ENCODE data around the gene XBP1. TPM values are rescaled to one million over a fixed set of nuclear protein-coding genes. Genes with fewer than 3 reads are reported as not detected.
"Not testable (repeated sequence)": the region's sequence is repeated elsewhere in the genome, so short reads cannot be mapped to it uniquely, and the experiment has no call there.

XBP1 gene
- total and polyA plus RNA-seq, 9 donors, result 56.2 to 88.6 (median 67.0) TPM

DNA sequence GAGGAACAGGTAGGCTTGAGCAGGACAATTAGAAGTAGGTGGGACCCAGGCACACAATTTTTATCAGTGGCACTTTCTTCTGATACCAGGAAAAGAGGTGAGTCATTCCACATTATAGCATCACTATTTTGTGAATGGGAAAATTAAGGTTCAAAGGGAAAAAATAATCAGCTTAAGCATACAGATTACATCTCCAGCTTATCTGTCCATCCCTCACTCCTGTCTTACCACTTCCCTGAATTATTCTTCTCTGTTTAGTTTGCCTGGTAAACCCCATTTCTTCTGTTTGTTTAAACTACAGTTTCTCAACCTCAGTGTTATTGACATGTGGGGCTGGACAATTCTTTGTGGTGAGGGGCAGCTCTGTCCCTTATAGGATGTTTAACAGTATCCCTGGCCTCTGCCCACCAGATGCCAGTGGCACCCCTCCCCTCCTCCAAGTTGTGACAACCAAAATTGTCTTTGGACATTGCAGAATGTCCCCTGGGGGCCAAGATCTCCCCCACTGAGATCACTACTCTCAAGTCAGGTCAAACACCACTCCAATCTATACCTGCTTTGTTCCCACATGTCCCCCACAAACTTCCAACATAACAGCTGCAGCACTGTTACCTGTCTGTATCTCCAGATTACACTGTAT lies 8.5 kb upstream of the XBP1 start:
- peaks cover 6% of the 10 kb centered on the region for H3K4me1 ChIP-seq (ENCODE audit: control insufficient read depth, insufficient read depth, low read length)
- H3K4me3 ChIP-seq (ENCODE audit: low read length), result no peak overlapping the region
- H3K27ac ChIP-seq (ENCODE audit: low read length), result no peak overlapping the region
- H3K9me3 ChIP-seq (replicated peaks; ENCODE audit: control insufficient read depth, low read depth, low read length), result no peaks in the 10 kb centered on the region
- no peak for DNase-seq
- H3K27me3 ChIP-seq (ENCODE audit: control insufficient read depth, insufficient read depth, low read length), result no peaks in the 10 kb centered on the region
- peaks cover 3% of the 10 kb centered on the region for H3K36me3 ChIP-seq (ENCODE audit: control insufficient read depth, insufficient read depth, low read length)

DNA sequence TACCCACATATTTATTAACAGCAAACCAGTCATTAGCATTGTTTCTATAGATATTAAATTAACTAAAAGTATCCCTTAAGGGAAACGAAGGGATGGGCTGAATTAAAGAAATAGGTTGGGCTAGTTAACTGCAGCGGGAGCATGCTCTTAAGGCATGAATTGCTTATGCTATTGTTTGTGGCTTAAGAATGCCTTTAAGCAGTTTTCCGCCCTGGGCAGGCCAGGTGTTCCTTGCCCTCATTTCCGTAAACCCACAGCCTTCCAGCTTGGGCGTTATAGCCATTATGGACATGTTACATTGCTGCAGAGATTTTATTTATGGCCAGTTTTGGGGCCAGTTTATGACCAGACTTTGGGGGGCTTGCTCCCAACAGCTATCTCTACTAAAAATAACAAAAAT lies 5.1 kb upstream of the XBP1 start:
- not testable (repeated sequence) for H3K27ac ChIP-seq (ENCODE audit: low read length); H3K36me3 ChIP-seq (ENCODE audit: control insufficient read depth, insufficient read depth, low read length); H3K27me3 ChIP-seq (ENCODE audit: control insufficient read depth, insufficient read depth, low read length); DNase-seq; H3K4me3 ChIP-seq (ENCODE audit: low read length); H3K9me3 ChIP-seq (replicated peaks; ENCODE audit: control insufficient read depth, low read depth, low read length)
- 78% methylated on average over 2 of the region's 5 CpGs for WGBS (ENCODE audit: insufficient coverage)
- H3K4me1 ChIP-seq (ENCODE audit: control insufficient read depth, insufficient read depth, low read length), result peaks cover 12% of the 10 kb centered on the region

DNA sequence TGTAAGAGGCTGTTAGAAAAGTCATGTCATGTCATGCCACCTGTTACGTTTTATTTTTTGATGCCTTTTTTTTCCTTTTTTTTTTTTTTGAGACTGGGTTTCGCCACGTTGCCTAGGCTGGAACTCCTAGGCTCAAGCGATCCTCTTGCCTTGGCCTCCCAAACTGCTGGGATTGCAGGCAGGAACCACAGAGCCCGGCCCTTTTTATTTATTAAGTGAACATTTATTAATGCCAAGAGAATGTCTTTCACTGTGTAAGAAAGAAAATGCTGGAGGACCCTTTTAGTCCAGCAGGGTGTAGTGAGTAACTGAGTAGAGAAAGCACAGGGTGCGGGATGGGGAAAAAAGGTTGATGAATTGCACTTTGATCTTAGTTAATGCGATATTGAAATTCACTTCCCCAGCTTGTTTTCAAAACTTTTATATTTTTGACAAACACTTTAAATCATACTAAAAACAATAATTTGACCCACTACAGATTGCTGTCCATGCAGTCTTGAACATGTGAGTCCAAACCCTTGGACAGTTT lies 2.3 kb upstream of the XBP1 start:
- Histone ChIP-seq H3K9me3 (replicated peaks; ENCODE audit: control insufficient read depth, low read depth, low read length) (no peaks in the 10 kb centered on the region), H3K27me3 (ENCODE audit: control insufficient read depth, insufficient read depth, low read length) (no peaks in the 10 kb centered on the region), H3K27ac (ENCODE audit: low read length) (no peak overlapping the region), H3K4me1 (ENCODE audit: control insufficient read depth, insufficient read depth, low read length) (peaks cover 23% of the 10 kb centered on the region), H3K36me3 (ENCODE audit: control insufficient read depth, insufficient read depth, low read length) (peaks cover 9% of the 10 kb centered on the region), H3K4me3 (ENCODE audit: low read length) (no peak overlapping the region)
- 44% methylated on average over 1 of the region's 7 CpGs for WGBS (ENCODE audit: insufficient coverage)
- DNase-seq, result no peak

DNA sequence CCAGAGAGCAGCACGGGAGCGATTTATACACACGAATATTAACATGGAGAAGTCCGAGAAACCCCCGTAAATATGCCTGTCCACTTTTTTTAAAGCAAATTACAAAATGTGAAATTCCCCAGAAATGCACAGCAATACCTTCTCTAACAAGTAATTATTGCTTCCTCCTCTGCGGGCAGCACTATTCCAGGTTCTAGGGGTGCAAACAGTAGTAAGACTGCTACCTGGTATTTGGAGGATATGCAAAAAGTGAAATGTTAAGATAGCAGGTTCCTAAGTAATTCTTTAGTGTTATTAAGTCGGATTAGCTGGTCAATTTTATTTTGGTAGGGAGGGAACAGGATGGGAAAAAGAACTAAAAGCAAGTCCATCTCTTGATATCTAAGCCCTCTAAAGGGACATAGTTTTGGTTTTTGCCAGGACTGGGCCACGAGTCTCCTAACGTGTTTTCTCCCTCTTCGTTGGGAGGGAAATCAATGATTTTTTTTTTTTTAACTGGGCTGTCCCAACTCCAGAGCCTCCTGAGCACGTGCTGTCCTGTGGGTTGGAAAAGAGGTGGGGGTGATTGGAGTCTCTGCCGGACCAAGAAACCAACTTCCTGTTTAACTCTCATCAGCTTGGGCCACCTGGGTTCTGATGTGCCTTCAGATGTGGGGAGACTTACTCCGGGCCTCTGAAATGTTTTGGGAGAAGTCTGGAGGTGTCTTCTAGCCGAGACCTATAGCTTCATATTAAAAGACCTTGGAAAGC lies 1.7 kb upstream of the XBP1 start:
- H3K4me3 ChIP-seq (ENCODE audit: low read length), result no peak overlapping the region
- H3K27me3 ChIP-seq (ENCODE audit: control insufficient read depth, insufficient read depth, low read length), result no peaks in the 10 kb centered on the region
- peak; percentile 38 for DNase-seq
- 32% methylated on average over 4 of the region's 14 CpGs for WGBS (ENCODE audit: insufficient coverage)
- no peaks in the 10 kb centered on the region for H3K9me3 ChIP-seq (replicated peaks; ENCODE audit: control insufficient read depth, low read depth, low read length)
- H3K4me1 ChIP-seq (ENCODE audit: control insufficient read depth, insufficient read depth, low read length), result peaks cover 23% of the 10 kb centered on the region
- H3K36me3 ChIP-seq (ENCODE audit: control insufficient read depth, insufficient read depth, low read length), result peaks cover 14% of the 10 kb centered on the region
- H3K27ac ChIP-seq (ENCODE audit: low read length), result peak overlapping the region; percentile 22

DNA sequence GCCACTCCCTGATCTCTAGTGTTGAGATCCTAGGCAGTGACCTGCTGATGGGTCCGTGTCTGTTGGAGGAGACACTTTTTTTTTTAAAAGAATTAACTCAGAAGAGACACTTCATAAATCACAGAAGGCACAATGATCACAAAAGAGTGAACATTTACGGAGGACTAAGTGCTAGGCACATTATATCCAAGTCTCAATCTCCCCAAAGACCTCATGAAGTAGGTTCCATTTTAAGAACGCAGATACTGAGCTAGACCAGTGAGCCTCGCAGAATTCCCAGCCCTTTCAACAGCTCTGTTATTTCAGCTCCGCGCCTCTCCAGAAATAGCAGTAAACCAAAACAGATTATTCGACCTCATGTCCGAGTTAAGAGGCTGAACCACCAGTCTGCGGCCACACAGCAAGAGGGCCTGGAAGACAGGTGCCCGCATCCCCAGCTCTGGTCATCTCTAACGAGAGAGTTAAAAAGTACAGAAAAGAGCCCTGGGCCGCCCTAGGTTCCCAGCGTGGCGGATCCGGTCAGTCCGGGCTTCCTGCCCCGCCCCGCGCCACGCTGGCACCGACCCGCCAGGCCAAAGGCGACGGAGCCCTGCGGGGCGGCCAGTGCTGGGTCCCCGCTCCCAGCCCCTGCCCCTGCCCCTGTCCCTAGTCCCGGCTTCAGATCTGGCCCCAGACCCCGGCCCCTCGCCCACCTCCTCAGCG lies 612 bp downstream of the XBP1 start:
- Histone ChIP-seq H3K4me3 (ENCODE audit: low read length) (peak overlapping the region; percentile 57), H3K9me3 (replicated peaks; ENCODE audit: control insufficient read depth, low read depth, low read length) (no peaks in the 10 kb centered on the region), H3K27me3 (ENCODE audit: control insufficient read depth, insufficient read depth, low read length) (no peaks in the 10 kb centered on the region), H3K27ac (ENCODE audit: low read length) (peak overlapping the region; percentile 93), H3K36me3 (ENCODE audit: control insufficient read depth, insufficient read depth, low read length) (peaks cover 36% of the 10 kb centered on the region), H3K4me1 (ENCODE audit: control insufficient read depth, insufficient read depth, low read length) (peaks cover 23% of the 10 kb centered on the region)
- DNase-seq, result peak; percentile 79
- 0% methylated on average over 29 of the region's 31 CpGs for WGBS (ENCODE audit: insufficient coverage)

DNA sequence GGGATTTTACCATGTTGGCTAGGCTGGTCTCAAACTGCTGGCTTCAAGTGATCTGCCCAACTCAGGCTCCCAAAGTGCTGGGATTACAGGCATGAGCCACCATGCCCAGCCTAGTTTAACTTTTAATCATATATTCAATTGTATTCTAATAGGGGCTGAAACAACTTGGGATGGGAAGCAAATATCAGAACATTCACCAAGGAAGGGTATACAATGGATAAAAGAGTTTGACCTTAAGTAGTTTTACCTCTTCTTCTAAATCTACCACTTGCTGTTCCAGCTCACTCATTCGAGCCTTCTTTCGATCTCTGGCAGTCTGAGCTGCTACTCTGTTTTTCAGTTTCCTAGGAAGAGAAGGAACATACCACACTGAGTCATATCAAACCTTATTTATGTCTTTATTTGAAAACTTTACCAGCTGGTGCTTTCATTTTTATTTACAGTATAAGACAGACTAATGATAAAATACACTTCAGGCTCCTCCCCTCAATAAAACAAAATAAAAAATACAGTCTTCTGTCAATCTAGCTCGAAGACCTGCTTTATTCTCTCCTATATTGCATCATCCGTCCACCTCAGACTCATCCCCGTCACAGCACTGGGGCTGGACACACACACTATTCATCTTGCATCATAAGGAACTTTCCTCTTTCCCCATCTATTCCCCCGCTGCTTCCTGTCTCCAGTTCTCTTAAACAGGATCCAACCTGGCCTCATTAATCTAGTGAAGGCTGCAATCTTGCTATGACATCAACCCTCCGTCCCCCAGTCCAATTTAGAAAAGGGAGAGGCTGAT lies 1.4 kb downstream of the XBP1 start:
- peaks cover 23% of the 10 kb centered on the region for H3K4me1 ChIP-seq (ENCODE audit: control insufficient read depth, insufficient read depth, low read length)

DNA sequence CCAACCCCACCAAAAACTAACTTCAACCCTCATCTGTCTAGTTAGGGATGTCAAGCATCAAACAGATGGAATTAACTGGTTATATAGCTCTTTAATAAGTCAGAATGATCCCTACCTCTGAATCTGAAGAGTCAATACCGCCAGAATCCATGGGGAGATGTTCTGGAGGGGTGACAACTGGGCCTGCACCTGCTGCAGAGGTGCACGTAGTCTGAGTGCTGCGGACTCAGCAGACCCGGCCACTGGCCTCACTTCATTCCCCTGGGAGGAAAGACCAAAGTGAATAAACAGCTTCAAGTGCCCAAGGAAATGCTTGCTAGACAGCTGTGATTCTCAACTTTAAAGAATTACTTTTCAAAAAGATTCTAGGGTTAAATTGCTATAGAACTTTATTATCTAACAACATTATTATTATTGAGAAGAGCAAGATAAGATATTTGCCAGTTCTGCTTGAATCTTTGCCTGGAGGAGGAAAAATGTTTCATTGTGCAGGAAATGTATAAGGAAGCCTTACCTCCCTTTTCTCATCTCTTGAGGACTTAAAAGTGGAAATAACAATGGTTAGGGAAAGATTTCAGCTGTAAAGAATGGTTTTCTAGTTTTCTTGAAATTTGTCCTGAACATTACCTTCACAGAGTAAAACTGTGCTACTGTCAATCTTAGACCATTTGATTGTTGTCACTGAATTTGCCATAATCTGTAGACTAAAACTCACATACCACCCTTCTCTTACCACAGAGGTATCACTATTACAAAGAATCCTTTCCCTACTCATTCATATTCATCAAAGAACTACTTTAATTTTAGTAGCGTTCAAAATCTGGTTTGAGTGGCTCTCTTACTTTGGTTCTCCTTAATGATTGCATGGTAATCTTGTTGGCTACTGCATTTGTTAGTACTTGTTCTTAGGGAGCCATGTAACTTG lies 4.2 kb downstream of the XBP1 start:
- H3K27ac ChIP-seq (ENCODE audit: low read length), result no peak overlapping the region
- peaks cover 11% of the 10 kb centered on the region for H3K4me1 ChIP-seq (ENCODE audit: control insufficient read depth, insufficient read depth, low read length)
- no peak for DNase-seq
- 40% methylated on average over 1 of the region's 5 CpGs for WGBS (ENCODE audit: insufficient coverage)
- no peak overlapping the region for H3K4me3 ChIP-seq (ENCODE audit: low read length)
- H3K9me3 ChIP-seq (replicated peaks; ENCODE audit: control insufficient read depth, low read depth, low read length), result no peaks in the 10 kb centered on the region
- no peaks in the 10 kb centered on the region for H3K27me3 ChIP-seq (ENCODE audit: control insufficient read depth, insufficient read depth, low read length)
- H3K36me3 ChIP-seq (ENCODE audit: control insufficient read depth, insufficient read depth, low read length), result peaks cover 44% of the 10 kb centered on the region

More for the DNA sequence above, 1.4 kb downstream of the XBP1 start:
- Histone ChIP-seq H3K9me3 (replicated peaks; ENCODE audit: control insufficient read depth, low read depth, low read length) (no peaks in the 10 kb centered on the region), H3K27me3 (ENCODE audit: control insufficient read depth, insufficient read depth, low read length) (no peaks in the 10 kb centered on the region), H3K4me3 (ENCODE audit: low read length) (peak overlapping the region; percentile 57), H3K36me3 (ENCODE audit: control insufficient read depth, insufficient read depth, low read length) (peaks cover 43% of the 10 kb centered on the region), H3K27ac (ENCODE audit: low read length) (peak overlapping the region; percentile 93)
- WGBS (ENCODE audit: insufficient coverage), result 3% methylated on average over 5 of the region's 7 CpGs
- DNase-seq, result peak; percentile 88

DNA sequence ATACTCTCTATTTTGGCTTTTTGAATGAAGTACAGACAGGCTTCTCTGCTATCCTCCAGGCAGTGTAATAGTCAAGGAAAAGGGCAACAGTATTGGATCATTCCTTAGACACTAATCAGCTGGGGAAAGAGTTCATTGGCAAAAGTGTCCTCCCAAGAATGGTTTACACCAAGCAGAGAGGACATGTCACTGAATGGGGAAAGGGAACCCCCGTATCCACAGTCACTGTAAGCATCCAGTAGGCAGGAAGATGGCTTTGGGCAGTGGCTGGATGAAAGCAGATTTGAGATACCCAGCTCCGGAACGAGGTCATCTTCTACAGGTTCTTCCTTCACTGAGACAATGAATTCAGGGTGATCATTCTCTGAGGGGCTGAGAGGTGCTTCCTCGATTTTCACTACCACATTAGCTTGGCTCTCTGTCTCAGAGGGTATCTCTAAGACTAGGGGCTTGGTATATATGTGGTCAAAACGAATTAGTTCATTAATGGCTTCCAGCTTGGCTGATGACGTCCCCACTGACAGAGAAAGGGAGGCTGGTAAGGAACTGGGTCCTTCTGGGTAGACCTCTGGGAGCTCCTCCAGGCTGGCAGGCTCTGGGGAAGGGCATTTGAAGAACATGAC lies 5.2 kb downstream of the XBP1 start:
- peaks cover 45% of the 10 kb centered on the region for H3K36me3 ChIP-seq (ENCODE audit: control insufficient read depth, insufficient read depth, low read length)
- H3K27me3 ChIP-seq (ENCODE audit: control insufficient read depth, insufficient read depth, low read length), result no peaks in the 10 kb centered on the region
- DNase-seq, result no peak
- H3K27ac ChIP-seq (ENCODE audit: low read length), result no peak overlapping the region
- no peaks in the 10 kb centered on the region for H3K9me3 ChIP-seq (replicated peaks; ENCODE audit: control insufficient read depth, low read depth, low read length)
- no peak overlapping the region for H3K4me3 ChIP-seq (ENCODE audit: low read length)
- WGBS (ENCODE audit: insufficient coverage), result 69% methylated on average over 3 of the region's 6 CpGs
- H3K4me1 ChIP-seq (ENCODE audit: control insufficient read depth, insufficient read depth, low read length), result peaks cover 11% of the 10 kb centered on the region
